Astrocyte (in vitro differentiated cells and primary cell): ENCODE results near the gene SH2D2A.

ENCODE experiments used
- EZH2 ChIP-seq: IDR thresholded peaks from 2 replicates; pipeline ENCODE4 v1.6.1; 2012; ENCODE audit warnings: mild to moderate bottlenecking, low read length, inconsistent platforms; ENCODE audit not compliant: insufficient read depth
- TF ChIP-seq, protein P1 (sequence below): IDR thresholded peaks from 2 replicates; pipeline ENCODE4 v1.5.1; 2011; ENCODE audit warnings: low read depth, mild to moderate bottlenecking, inconsistent platforms, low read length, moderate library complexity; ENCODE audit not compliant: insufficient read depth

DNA sequence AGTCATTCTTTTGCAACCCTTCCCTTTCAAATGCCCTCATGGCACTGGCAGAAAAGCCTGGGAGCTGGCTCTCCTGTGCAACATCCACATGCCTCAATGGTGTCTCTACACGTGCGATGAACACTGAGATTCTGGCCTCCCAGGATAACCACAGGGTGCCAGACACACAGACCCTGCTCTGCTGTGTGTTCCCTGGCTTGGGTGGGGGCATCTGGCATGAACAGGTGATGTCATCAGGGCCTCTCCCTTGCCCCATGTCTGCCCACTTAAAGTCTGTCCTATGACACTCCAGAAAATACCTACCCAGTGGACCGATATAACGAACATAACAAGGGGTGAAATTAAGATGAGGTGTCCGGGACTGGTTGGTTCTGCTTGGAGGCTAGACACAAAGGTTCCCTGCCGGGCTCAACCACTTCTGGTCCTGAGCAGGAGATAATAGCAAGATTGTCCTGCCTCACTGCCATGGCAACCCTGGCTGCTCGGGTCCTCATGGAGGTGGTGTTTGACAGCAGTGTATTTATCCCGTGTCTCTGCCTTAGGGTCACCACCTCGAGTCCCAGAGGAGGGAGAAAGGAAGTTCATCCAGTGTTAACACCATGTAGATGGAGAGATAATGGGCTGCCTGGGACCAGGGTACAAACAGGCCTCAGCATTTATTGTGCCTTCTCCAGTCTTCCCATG is 22.9 kb upstream of the SH2D2A start:
- TF ChIP-seq, protein P1, sequence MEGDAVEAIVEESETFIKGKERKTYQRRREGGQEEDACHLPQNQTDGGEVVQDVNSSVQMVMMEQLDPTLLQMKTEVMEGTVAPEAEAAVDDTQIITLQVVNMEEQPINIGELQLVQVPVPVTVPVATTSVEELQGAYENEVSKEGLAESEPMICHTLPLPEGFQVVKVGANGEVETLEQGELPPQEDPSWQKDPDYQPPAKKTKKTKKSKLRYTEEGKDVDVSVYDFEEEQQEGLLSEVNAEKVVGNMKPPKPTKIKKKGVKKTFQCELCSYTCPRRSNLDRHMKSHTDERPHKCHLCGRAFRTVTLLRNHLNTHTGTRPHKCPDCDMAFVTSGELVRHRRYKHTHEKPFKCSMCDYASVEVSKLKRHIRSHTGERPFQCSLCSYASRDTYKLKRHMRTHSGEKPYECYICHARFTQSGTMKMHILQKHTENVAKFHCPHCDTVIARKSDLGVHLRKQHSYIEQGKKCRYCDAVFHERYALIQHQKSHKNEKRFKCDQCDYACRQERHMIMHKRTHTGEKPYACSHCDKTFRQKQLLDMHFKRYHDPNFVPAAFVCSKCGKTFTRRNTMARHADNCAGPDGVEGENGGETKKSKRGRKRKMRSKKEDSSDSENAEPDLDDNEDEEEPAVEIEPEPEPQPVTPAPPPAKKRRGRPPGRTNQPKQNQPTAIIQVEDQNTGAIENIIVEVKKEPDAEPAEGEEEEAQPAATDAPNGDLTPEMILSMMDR: no peak
- TF ChIP-seq EZH2: no peak
